GM12891 (cell line): ENCODE data around the gene PPP1R10.

Experiments used
- DNase-seq: peaks from one replicate; pipeline ENCODE4 v3.0.0; 2011; ENCODE audit warnings: low spot score; ENCODE audit not compliant: insufficient read length
- FAIRE-seq: peaks from 2 replicates; lab custom pipeline; 2011; peaks lifted over from hg19 to GRCh38; lab: Jason Lieb, UNC
- PAX5 ChIP-seq: IDR thresholded peaks from 2 replicates; pipeline ENCODE4 v1.6.1; 2011; ENCODE audit warnings: low read length, moderate library complexity, mild to moderate bottlenecking; ENCODE audit not compliant: insufficient read depth, severe bottlenecking
- POLR2A ChIP-seq: IDR thresholded peaks from 2 replicates; pipeline ENCODE4 v1.6.1; 2011; ENCODE audit warnings: low read depth, low read length, control low read depth
- POLR2AphosphoS5 ChIP-seq: IDR thresholded peaks from 2 replicates; pipeline ENCODE4 v1.6.1; 2011; ENCODE audit warnings: low read depth, low read length, control low read depth
- POU2F2 ChIP-seq: IDR thresholded peaks from 2 replicates; pipeline ENCODE4 v1.6.1; 2011; ENCODE audit warnings: low read depth, mild to moderate bottlenecking, control low read depth, low read length, moderate library complexity
- SPI1 ChIP-seq: IDR thresholded peaks from 2 replicates; pipeline ENCODE4 v1.6.1; 2011; ENCODE audit warnings: low read depth, low read length, control low read depth
- TAF1 ChIP-seq: IDR thresholded peaks from 2 replicates; pipeline ENCODE4 v1.6.1; 2011; ENCODE audit warnings: low read depth, low read length, control low read depth

The PPP1R10 gene

GRCh38 chr6:30560930-30561329 is 56.1 kb downstream of the PPP1R10 start:
- DNase-seq (no peak), FAIRE-seq (no peak)
- TF ChIP-seq SPI1 (no peak), POLR2AphosphoS5 (0 out of 2 replicates have a peak, but pooled peaks have one; percentile 5)

- peak; percentile 64 for FAIRE-seq
- TF ChIP-seq POU2F2: no peak
- TF ChIP-seq POLR2A: no peak
- TF ChIP-seq POLR2AphosphoS5: no peak
- TF ChIP-seq TAF1: no peak
- TF ChIP-seq PAX5: no peak
- DNase-seq: no peak
These were observed 59.4 kb downstream of the PPP1R10 start for GRCh38 chr6:30557683-30557981.

- peak; percentile 75 for DNase-seq
- peak; percentile 54 for FAIRE-seq
- TF ChIP-seq SPI1 (peak; percentile 23; the same call in 1 of the 2 replicates), POLR2AphosphoS5 (peak; percentile 68; the same call in 1 of the 2 replicates), TAF1 (peak; percentile 89), PAX5 (peak; percentile 30), POLR2A (peak; percentile 62), POU2F2 (no peak)
These were observed 59.9 kb downstream of the PPP1R10 start, which contains the start of gene PRR3 for GRCh38 chr6:30556906-30557682. Gene PRR3, plus strand, starts transcription at chr6:30557295. Its CDS starts 50 bp downstream, at chr6:30557345.

DNA sequence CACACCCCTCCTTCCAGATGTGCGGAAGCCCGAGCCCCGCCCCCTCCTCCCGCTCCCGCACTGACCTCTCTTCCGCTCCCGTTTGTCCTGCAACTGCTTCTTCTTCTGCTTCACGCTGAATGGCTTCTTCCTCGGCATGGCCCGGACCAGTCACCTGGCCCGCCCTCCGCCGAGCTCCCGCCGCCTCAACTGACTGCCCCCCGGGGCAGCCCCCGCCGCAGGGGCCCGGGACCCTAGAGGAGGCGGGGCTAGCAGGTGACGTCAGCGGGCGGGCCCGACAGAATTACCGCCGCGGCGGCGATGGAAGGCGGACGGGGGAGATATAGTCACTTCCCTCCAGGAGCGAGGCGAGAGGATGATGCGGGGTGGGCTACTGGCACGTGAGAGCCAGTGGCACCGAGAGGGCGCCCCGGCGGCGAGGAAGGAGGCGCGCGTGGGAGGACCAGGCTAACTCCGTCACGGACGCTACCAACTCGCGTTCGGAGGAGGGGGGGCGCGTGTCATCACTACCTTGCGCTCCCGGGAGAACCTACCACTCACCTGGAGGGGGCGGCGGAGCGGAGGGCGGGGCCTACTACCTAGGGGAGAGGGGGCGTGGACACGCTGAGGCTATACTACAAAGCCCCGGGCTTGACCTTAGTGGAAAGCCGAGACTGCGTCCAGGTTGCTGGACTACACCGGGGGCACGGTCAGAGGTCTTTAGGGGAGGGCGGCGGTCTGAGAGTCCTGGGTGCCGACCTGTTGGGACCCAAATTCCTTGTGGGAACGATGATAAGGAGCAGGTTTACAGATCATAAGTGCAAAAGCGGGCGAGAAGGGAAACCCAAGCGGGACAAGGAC is 60.8 kb downstream of the PPP1R10 start, which contains the start of gene GNL1:
Gene GNL1, minus strand, starts transcription at position 424 of the 840 bp plus-strand sequence. Its CDS starts 286 bp downstream, at position 138.
- DNase-seq: peak; percentile 86
- TF ChIP-seq SPI1 (peak; percentile 3), POLR2AphosphoS5 (no peak), POLR2A (peak; percentile 59; the same call in 1 of the 2 replicates), PAX5 (no peak), TAF1 (peak; percentile 56), POU2F2 (no peak; the same call in 1 of the 2 replicates)
- peak; percentile 92 for FAIRE-seq

- no peak for DNase-seq
- TF ChIP-seq POLR2A: no peak
- no peak for TF ChIP-seq TAF1
- TF ChIP-seq POLR2AphosphoS5: no peak
- no peak for TF ChIP-seq POU2F2
- TF ChIP-seq SPI1: no peak
- no peak for TF ChIP-seq PAX5
- no peak for FAIRE-seq
These were observed 61.3 kb downstream of the PPP1R10 start for GRCh38 chr6:30555816-30556065.

DNA sequence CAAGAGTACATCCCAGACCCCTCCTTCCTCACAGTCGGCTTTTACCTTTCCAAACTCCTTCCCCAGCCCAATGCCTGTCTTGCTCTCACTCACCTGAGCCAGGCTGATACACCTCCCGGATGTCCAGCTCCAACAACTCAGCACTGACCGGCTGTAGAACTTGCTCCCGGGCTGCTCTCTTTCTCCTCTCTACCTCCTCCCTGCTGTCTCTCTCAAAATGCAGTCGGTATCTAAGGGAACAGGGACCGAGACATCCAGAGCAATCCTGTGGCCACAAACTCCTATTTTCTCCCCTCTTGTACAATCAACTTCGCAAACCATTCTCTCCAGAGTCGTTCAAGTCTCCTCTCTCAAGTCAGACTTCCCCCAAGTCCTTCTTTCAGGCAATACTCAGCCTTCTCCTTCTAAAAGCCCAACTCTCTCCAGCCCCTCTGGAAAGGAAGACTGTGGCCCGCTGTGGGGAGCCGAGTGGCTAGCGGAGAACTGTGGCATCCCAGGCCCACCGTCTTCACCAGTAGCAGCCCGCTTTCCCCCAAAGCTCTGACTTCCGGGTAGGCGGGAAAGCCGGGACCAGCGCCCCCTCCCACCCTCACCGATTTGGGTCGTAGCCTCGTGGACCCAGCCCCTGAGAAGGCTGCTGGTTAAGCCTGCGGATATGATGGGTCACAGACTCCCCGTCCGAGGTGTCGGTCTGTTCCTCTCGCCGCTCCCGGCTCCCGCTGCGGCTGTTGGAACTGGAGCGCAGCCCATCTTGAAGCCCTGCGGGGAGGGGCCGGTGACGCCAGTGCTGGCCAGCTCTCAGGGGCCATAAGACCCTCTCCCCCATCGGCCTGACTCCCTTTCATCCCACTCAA is 61.9 kb downstream of the PPP1R10 start:
- no peak for TF ChIP-seq TAF1
- TF ChIP-seq SPI1: no peak
- no peak for TF ChIP-seq POLR2A
- TF ChIP-seq PAX5: no peak
- no peak for TF ChIP-seq POLR2AphosphoS5
- DNase-seq: no peak
- FAIRE-seq: no peak

DNA sequence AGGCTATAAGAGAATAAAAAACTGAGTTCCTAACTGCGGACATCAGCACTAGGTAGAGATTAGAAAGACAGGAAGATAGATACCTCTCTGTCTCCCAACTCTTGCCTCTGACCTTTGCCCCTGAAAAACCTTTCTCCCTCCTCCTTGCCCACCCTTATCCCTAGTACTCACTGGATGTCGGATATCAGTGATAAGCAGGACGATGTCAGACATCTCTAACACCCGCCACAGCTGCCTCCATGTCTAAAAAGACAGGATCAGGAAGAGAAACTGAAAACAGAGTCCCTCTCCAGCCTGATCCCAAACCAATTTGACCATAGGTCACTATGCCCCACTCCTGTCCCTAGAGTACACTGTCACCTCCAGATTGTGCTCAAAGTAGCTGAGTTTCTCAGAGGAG is 62.6 kb downstream of the PPP1R10 start:
- no peak for TF ChIP-seq TAF1
- no peak for TF ChIP-seq POU2F2
- no peak for TF ChIP-seq PAX5
- TF ChIP-seq SPI1: no peak
- TF ChIP-seq POLR2A: no peak
- TF ChIP-seq POLR2AphosphoS5: no peak
- DNase-seq (no peak), FAIRE-seq (no peak)
